Neural cell (in vitro differentiated cells): ENCODE measurements around the gene IFNB1. TPM values are rescaled to one million over a fixed set of nuclear protein-coding genes. Genes with fewer than 3 reads are reported as not detected.

Experiments used
- H2AFZ ChIP-seq: fragments of 200-600, 300-800 bp; sonication (generic), shearing (Covaris generic); 2 replicates; pipeline ENCODE4 v1.6.0; 2014; ENCODE audit warnings: low read depth, mild to moderate bottlenecking, antibody characterized with exemption, low read length, moderate library complexity
- H3F3A ChIP-seq: fragments of 200-600 bp; shearing (Covaris generic); 2 replicates; pipeline ENCODE4 v1.6.1; 2016; ENCODE audit warnings: mild to moderate bottlenecking, moderate library complexity, mixed read lengths, antibody characterized with exemption, low read length; ENCODE audit not compliant: insufficient read depth, poor library complexity, severe bottlenecking
- H3K27ac ChIP-seq: fragments of 200-600, 300-800 bp; sonication (generic), shearing (Covaris generic); 2 replicates; pipeline ENCODE4 v1.5.1; 2014; ENCODE audit warnings: mild to moderate bottlenecking, low read length, moderate library complexity
- H3K27me3 ChIP-seq: fragments of 300-800, 200-600 bp; sonication (generic), shearing (Covaris generic); 2 replicates; pipeline ENCODE4 v1.6.0; 2014; ENCODE audit warnings: mild to moderate bottlenecking, low read depth, low read length, moderate library complexity; ENCODE audit not compliant: insufficient read depth
- H3K36me3 ChIP-seq: fragments of 300-800, 200-600 bp; sonication (generic), shearing (Covaris generic); 2 replicates; pipeline ENCODE4 v1.5.1; 2014; ENCODE audit warnings: mild to moderate bottlenecking, antibody characterized with exemption, low read length, moderate library complexity; ENCODE audit not compliant: insufficient read depth
- H3K4me2 ChIP-seq: fragments of 300-800, 200-600 bp; sonication (generic), shearing (Covaris generic); 2 replicates; pipeline ENCODE4 v1.6.0; 2014; ENCODE audit warnings: mild to moderate bottlenecking, low read length
- H3K4me3 ChIP-seq: fragments of 300-800, 200-600 bp; sonication (generic), shearing (Covaris generic); 2 replicates; pipeline ENCODE4 v1.5.1; 2014; ENCODE audit warnings: mild to moderate bottlenecking, low read length, moderate library complexity
- H3K79me2 ChIP-seq: fragments of 200-600 bp; shearing (Covaris generic); replicated peaks from 2 replicates; pipeline ENCODE4 v1.6.0; 2014; ENCODE audit warnings: mild to moderate bottlenecking, low read length, moderate library complexity; ENCODE audit not compliant: insufficient read depth
- H3K9ac ChIP-seq: fragments of 300-800, 200-600 bp; sonication (generic), shearing (Covaris generic); 2 replicates; pipeline ENCODE4 v1.6.1; 2016; ENCODE audit warnings: mild to moderate bottlenecking, low read length, mixed read lengths
- H3K9me2 ChIP-seq: fragments of 200-600 bp; shearing (Covaris generic); 2 replicates; pipeline ENCODE4 v1.6.1; 2016; ENCODE audit warnings: mild to moderate bottlenecking, low read length, mixed read lengths; ENCODE audit not compliant: insufficient read depth
- H3K9me3 ChIP-seq: fragments of 200-600, 300-800 bp; sonication (generic), shearing (Covaris generic); 2 replicates; pipeline ENCODE4 v1.6.1; 2016; ENCODE audit warnings: mild to moderate bottlenecking, mixed run types, low read length, moderate library complexity, mixed read lengths
- H4K20me1 ChIP-seq: fragments of 200-600 bp; shearing (Covaris generic); 2 replicates; pipeline ENCODE4 v1.6.1; 2016; ENCODE audit warnings: mild to moderate bottlenecking, mixed run types; ENCODE audit not compliant: insufficient read depth
- CTCF ChIP-seq: fragments of 450-650 bp; IDR thresholded peaks from 2 replicates; pipeline ENCODE4 v1.5.1; 2014; ENCODE audit warnings: antibody characterized with exemption, mild to moderate bottlenecking, moderate library complexity; ENCODE audit not compliant: poor library complexity, severe bottlenecking
- EP300 ChIP-seq: fragments of 450-650 bp; conservative IDR thresholded peaks from 2 replicates; pipeline ENCODE4 v1.6.1; 2014; ENCODE audit warnings: antibody characterized with exemption, mild to moderate bottlenecking, moderate library complexity; ENCODE audit not compliant: poor library complexity, severe bottlenecking
- EZH2 ChIP-seq: fragments of 200-600, 300-800 bp; shearing (Covaris generic), sonication (generic); IDR thresholded peaks from 2 replicates; pipeline ENCODE4 v1.6.1; 2014; ENCODE audit warnings: antibody characterized with exemption, low read length, borderline replicate concordance, mild to moderate bottlenecking; ENCODE audit not compliant: insufficient read depth, poor library complexity, severe bottlenecking
- MXI1 ChIP-seq: fragments of 450-650 bp; conservative IDR thresholded peaks from 2 replicates; pipeline ENCODE4 v1.6.1; 2014; ENCODE audit warnings: antibody characterized with exemption, mild to moderate bottlenecking; ENCODE audit not compliant: poor library complexity, severe bottlenecking
- POLR2AphosphoS5 ChIP-seq: IDR thresholded peaks from 2 replicates; pipeline ENCODE4 v1.6.1; 2012
- RAD21 ChIP-seq: fragments of 450-650 bp; conservative IDR thresholded peaks from 2 replicates; pipeline ENCODE4 v1.6.1; 2014; ENCODE audit warnings: antibody characterized with exemption, mild to moderate bottlenecking, moderate library complexity
- REST ChIP-seq: IDR thresholded peaks from 2 replicates; pipeline ENCODE4 v1.6.1; 2012; ENCODE audit warnings: borderline replicate concordance
- SMC3 ChIP-seq: fragments of 450-650 bp; conservative IDR thresholded peaks from 2 replicates; pipeline ENCODE4 v1.6.1; 2014; ENCODE audit warnings: antibody characterized with exemption, mild to moderate bottlenecking, moderate library complexity; ENCODE audit not compliant: poor library complexity
- TAF1 ChIP-seq: IDR thresholded peaks from 2 replicates; pipeline ENCODE4 v1.6.1; 2012; ENCODE audit warnings: low read depth
- polyA plus RNA-seq: library from polyadenylated mRNA; depleted of rRNA; stranded (reverse); fragments of >200 nt; gene quantifications from 2 replicates; pipeline ENCODE4 v1.2.3, GENCODE V29; 2014

IFNB1 gene
- polyA plus RNA-seq, 1 donor from 2014 or later: not detected

- H3K9me2 ChIP-seq: no peaks in the 10 kb centered on the region
- H3K27me3 ChIP-seq: no peaks in the 10 kb centered on the region
- no peaks in the 10 kb centered on the region for H3K36me3 ChIP-seq
- no peaks in the 10 kb centered on the region for H3K9me3 ChIP-seq
- no peak overlapping the region for H3K4me3 ChIP-seq
- no peaks in the 10 kb centered on the region for H3F3A ChIP-seq
- no peaks in the 10 kb centered on the region for H4K20me1 ChIP-seq
- no peak overlapping the region for H2AFZ ChIP-seq
- no peak overlapping the region for H3K4me2 ChIP-seq
- no peak overlapping the region for H3K9ac ChIP-seq
- TF ChIP-seq REST: no peak
- no peaks in the 10 kb centered on the region for H3K79me2 ChIP-seq
- H3K27ac ChIP-seq: no peak overlapping the region
These were observed 4.3 kb upstream of the IFNB1 start for GRCh38 chr9:21081999-21082398.

- no peaks in the 10 kb centered on the region for H3K9me2 ChIP-seq
- H3K36me3 ChIP-seq: no peaks in the 10 kb centered on the region
- TF ChIP-seq SMC3 (no peak), CTCF (no peak), POLR2AphosphoS5 (no peak), REST (no peak), TAF1 (no peak), RAD21 (no peak), EZH2 (no peak), EP300 (no peak), MXI1 (no peak)
These were observed 3.7 kb upstream of the IFNB1 start for GRCh38 chr9:21081451-21081850.

More at GRCh38 chr9:21081451-21081850, 3.7 kb upstream of the IFNB1 start:
- Histone ChIP-seq H3K4me2 (no peak overlapping the region), H3K79me2 (no peaks in the 10 kb centered on the region), H3K27me3 (no peaks in the 10 kb centered on the region), H3F3A (no peaks in the 10 kb centered on the region), H3K9me3 (no peaks in the 10 kb centered on the region), H2AFZ (no peak overlapping the region), H3K27ac (no peak overlapping the region), H3K4me3 (no peak overlapping the region), H3K9ac (no peak overlapping the region), H4K20me1 (no peaks in the 10 kb centered on the region)
